NCI-H2196 treated with DMSO at 0.1 percent for 48 hours (cell line): Measurements from ENCODE around the gene CACNA1C.
"Not testable (repeated sequence)": the region's sequence is repeated elsewhere in the genome, so short reads cannot be mapped to it uniquely, and the experiment has no call there.

Source experiments
- DNase-seq: peaks from one replicate; lab custom pipeline; 2025; ENCODE audit not compliant: unreplicated experiment; lab: John Stamatoyannopoulos, UW

CACNA1C gene

DNA sequence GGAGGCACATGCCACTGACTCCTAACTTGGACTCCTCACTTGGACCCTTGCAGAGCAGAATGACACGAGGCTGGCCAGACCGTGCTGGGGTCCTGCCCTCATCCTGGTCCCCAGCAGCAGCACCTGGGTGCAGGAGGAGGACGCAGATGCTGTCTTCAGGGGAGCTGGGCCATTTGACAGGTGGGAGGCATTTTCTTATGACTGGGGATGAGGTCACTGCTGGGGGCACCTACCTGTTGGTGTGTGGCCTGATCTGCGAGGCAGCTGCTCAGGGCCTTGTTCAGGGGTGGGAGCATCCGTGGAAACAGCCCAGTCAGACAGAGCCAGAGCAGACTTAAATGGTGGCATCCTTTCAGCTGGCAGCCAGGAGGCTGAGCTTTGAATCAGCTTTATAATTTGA is 57.3 kb downstream of the CACNA1C start:
- DNase-seq: no peak

DNA sequence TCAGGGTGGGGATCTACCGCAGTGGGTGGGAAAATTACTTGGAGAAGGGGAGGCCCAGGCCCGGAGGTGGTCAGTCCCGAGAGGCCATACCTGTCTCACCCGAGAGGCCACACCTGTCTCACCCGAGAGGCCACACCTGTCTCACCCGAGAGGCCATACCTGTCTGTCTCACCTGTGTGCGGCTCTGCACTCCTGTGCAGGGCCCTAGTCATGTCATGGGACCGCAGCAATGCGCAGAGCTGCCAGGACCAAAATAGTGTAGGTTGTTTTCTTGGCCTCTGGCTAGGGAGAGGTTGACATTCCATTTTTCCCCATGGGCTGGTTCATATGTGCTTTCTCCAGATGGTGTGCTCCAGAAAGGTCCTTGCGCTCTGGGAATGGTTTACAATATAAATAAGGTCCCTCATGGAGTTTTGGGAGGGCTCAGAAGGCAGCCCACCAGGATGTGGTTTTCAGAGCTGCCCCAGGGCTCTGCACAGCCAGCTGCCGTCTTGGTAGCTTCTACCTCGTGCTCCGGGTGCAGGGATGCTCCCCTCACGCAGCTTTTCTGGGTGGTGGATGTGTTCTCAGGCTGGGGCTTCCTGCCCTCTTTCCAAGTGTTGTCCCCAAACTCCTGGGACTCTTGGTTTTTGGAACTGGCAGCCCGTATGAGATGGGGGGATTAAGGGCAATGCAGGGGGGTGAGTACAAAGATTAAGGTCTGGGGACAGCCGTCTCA is 58.2 kb downstream of the CACNA1C start:
- DNase-seq: no peak

DNA sequence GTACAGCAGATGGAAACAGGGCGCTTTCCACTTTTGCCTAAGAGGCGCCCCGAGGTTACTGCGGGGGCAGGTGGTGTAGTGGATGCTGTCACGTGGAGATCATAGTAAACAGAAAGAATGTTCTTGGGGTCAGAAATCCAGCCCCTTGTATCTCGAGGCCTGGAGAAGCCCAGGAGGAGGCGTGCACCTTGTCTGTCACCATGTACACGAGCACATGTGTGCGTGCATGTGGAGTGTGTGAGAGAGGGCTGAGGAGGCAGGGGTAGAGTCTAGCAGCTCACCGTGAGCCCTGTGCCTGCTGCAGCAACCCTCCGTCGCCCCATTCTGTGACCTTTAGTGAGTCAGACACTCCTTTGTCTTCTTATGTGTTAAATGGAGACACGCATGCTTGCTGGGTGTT is 59.0 kb downstream of the CACNA1C start:
- DNase-seq: no peak

DNA sequence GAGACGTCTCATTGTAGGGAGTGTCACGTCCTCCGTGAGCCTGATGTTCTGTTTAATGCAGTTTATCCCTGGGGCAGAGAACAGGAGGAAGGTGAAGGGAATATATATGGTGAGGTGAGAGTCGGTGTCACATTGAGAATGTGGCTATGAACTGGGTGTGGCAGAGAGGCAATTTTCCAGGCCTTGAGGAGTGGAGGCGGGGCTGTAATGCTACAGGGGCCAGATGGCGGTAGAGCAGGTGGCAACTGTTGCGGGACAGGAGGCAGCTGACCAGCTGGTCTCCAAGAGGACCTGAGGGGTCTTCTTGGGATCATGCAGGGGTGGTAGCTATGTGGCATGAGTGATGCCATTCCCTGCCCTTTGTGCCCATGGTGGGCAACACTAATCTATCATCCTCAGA is 59.6 kb downstream of the CACNA1C start:
- no peak for DNase-seq

DNA sequence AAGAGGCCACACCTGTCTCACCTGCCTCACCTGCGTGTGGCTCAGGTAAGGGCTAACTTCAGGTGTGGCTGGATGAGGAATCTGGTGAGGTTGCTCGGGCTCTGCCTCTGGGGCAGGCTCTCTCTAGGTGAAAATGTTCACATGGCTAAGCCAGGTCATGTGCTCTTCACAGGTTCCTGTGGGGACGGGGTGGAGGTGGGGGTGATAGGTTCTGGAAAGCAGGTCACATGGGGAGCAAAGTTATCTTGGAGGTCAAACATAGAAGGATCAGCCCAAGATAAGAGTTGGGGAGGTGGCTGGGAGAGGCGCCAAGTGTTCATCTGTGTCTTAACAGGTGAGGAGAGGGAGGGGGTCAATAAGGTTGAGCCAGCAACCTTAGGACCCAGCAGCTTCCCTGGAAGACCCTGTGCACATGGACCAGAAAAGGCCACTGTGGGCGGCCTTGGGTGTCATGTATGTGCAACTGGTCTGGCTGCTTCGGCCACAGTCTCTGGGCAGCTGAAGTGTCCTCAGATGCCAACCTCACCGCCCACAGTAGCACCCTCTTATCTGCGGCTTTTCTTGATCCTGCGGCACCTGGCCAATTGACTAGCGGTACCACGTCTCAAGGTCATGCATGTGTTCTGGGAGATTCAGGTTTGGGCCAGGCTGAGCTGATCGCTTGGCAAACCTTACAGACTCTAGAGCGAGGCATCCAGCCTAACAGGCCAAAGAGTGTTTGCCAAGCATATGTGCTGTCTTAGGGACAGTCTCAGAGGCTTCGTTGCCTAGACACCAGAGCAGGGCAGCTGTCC is 60.5 kb downstream of the CACNA1C start:
- no peak for DNase-seq

DNA sequence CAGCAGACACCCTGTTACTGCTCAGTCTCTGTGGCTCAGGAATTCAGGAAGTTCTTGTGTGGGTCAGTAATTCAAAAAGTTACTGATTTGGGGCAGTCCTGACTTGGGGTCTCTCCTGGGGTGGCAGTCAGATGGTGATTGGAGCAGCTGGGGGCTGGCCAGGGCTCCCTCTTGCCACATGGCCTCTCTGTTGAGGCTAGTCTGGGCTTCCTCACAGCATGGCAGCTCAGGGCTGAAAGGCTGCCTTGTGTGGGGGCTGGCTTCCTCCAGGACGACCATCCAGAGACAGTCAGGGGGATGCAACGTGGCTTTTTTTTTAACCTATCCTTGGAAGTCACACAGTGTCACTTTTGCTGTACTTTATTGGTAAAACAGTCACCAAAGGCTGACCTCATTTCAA is 61.3 kb downstream of the CACNA1C start:
- no peak for DNase-seq

DNA sequence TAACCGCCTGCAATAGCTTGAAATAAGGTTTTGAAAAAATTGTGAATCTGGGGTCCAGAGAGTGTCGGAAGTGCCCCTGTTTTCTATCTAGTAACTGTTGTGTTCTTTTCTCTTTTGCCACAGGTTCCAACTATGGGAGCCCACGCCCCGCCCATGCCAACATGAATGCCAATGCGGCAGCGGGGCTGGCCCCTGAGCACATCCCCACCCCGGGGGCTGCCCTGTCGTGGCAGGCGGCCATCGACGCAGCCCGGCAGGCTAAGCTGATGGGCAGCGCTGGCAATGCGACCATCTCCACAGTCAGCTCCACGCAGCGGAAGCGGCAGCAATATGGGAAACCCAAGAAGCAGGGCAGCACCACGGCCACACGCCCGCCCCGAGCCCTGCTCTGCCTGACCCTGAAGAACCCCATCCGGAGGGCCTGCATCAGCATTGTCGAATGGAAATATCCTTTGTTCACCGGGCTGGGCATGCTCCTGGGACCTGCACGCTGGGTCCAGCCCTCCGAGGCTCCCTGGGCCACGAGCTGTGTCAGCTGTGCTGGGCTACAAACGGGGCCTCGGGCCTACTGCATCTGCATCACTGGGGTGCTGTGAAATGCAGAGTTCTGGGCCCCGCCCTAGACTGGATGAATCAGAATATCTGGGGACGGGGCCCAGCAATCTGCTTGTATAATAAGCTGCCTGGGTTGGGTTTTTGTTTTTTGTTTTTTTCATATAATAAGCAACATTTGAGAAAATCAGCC is 62.5 kb downstream of the CACNA1C start:
- DNase-seq: no peak

DNA sequence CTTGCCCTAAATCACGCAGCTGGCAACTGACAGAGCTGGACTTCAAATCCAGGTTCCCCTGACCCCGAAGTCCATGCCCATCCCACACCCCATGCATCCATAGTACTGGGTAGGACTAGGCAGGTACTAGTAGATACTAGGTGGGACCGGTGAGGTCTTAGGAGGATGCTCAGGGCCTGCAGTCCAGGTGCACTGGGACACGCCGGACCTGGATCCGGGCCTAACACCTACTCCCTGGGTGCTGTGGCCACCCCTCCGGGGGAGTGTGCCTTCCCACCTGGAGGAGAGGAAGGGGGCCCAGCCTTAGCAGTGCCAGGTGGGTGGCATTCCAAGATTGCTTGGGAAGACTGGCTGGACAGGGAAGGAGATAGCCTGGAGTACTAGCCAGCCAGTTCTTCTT is 64.8 kb downstream of the CACNA1C start:
- DNase-seq: no peak

DNA sequence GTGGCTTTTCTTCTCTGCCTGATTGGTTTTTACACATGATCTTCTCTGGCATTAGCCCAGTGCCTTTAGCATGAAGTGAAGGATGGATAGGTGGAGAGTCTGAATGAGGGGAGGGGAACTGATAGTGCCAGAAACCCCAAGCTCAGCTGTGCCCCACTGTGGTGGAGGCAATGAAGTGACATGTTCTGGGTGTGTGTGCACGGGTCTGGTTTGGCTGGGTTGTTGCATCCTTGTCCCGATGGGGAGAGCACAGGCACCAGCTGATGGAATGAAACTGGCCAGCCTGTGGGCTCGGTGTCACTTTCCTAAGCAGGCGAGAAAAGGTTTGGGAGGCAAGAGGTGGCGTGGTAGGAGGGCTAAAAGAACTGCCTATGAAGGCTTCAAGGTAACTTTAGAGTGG is 65.3 kb downstream of the CACNA1C start:
- no peak for DNase-seq

DNA sequence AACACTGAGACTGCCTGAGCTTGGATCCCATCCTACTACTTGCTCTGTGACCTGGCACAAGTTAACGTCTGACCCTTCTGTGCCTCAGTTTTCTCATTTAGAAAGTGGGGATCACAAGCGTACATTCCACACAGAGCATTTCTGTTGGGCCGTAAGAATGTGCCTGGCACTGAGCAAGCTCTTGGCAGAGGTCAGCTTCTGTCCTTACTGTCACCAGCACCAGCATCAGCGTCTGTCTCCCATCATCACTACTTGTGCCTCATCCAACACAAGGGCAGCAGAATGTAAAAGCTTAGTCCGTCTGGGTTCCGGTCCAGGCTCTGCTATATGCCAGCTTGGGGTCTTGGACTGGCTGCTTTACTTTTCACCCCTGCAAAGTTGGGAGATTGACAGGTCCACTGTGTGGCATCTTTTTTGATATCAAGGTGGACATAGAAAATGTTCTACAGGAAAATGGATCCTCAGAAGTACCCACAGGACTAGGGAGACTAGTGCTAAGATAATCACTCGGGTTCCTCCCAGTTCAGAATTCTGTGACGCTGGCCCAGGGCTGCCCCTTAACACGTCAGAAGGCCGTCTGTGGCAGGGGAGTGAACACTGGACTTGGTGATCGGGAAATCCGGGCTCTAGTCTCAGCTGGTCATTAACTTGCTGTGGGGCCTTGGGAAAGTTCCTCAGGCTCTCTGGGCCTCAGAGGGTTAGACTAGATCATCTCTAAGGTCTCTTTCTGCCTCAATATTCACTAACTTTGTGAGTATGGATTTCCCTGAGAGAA is 65.9 kb downstream of the CACNA1C start:
- DNase-seq: no peak

DNA sequence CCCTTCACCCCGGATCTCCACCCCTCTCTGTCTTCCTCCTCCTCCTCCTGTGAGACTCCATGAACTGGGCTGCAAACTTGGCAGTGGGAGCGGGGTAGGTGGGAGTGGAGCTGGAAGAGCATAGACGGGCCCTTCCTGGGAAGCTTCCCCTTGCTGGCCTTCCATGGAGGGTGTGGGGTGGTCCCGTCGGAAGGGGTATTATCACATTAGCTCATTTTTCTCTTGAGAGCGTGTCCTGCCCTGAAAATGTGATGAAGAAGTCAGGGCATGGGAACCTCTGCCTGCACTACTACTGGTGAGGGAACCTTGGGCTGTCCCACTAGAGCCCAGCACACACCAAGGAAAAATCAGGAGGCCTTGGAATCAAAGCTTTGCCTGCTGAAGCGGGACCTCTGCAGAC is 66.5 kb downstream of the CACNA1C start:
- DNase-seq: no peak

DNA sequence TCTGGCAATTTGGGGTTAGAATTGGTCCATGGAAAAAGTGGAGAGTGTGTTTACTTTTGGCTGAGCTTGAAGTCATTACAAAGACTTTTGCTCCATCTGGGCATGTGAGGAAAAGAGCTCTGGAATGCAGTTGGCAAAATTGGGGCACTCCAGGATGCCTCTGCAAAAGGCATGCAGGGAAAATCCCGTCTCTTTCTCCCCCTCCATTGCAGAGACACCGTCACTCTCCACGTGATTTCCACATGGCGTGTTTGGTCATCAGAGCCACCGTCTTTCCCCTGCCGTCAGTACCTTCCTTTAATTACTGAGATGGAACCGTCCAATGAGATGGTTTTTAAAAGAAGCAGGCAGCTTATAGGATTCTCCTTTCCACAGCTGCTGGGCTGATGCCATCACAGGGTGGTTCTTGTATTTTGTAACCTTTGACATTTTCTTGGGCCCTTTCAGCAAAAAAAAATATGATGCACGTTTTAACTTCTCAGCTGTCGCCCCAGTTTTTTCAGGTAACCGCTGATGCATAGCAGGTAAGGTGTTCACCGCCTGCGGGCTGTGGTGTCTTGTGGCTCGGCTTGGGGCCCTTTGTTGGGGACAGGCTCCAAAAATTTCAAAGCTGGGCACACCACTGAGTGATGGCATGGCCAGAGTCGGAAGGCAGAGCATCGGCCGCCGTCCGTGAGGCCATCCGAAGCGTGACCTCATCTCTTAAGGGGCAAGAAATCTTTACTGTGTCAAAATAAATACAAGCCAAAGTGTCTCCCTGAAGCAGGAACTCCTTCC is 68.4 kb downstream of the CACNA1C start:
- no peak for DNase-seq

DNA sequence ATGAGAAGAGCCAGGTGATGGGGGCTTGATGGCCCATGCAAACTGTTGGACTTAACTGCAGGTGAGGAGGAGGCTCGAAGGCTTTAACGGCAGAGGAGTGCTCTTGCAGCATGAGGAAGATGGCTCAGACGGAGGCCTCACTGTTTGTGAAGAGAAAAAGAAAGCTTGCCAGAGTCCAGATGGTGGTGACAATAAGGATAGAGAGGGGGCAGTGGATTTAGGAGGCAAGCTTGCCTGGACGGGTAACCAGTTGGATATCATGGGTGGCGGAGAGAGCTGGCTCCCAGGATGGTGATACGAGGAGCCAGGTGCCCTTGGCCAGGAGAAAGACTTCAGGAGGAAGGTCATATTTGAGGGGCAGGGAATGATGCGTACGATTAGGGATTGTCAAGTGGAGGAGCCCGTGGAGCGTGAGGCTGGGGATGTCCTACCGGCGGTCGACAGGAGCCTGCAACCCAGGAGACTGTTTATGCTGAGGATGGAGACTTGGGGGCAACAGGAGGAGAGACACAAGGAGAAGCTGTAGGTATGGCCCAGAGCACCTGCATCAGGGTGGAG is 71.8 kb downstream of the CACNA1C start:
- no peak for DNase-seq

DNA sequence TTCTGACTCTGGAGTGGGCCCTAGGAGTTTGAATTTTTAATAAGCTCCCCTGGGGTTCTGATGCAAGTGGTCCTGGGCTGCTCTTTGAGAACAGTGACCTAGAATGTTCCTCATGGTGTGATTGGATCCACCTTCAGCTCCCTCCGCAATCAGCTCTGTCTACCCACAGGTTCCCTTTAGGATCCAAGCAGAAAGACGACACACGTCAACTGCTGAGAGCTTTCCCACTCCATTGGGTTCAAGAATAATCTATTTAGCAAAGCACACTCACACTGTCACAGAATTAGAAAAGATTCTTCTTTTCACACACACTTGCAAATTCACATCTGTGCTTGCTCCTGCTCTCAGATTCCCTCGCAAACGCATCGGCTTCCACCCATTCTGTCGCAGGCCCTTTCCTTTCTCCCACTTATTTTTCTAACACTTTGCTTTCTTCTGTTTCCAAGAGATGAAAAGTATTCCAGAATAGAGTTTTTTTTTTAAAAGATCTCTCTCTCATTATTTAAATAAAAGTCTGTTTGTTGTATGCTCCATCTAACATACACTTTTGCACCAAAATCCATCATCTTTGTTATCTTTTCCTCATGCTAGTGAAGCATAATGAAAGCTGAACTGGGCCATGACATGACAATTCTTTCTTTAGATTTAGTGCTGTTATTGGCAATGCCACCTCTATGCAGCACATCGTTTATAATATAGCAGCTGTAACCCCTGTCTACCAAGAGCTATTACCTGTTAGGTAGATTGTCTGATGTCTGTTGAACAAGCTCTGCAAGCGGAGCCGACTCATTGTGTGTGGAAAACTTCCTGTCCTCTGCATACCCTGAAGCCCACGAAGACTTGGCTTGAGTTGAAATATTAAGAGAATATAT is 73.1 kb downstream of the CACNA1C start:
- no peak for DNase-seq

DNA sequence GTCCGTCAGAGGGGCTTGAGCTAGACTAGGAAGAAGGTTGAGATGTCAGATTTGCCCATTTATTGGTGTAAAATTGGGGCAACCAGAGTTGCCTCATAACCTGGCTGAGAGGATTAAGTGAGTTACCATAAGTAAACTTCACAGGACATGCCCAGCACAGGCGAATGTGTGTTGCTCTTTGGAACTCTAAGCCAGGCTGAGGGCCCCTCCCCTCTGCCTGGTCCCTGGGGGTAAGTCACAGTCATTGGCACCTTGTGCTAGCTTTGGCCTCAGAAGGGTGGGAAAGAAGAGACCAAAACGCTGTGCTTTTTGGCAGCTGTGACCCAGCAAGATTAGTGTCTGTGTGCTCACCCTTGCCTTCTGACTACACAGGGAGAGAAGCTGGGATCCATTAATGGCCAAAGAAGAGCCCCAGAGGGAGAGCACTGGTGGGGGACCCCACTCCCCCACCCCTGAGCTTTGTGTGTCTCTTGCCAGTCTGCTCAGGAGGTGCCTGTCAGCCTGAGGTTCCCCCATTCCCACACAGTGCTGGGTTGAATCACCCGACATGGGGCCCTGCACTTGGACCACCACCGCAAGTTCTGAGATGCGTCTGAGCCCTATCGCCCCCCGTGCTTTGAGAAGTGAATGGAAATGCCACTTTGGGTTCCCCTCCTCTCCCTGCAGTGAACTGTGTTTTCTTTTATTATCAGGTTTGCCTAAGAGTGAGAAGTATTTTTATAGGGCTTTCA is 74.1 kb downstream of the CACNA1C start:
- no peak for DNase-seq

DNA sequence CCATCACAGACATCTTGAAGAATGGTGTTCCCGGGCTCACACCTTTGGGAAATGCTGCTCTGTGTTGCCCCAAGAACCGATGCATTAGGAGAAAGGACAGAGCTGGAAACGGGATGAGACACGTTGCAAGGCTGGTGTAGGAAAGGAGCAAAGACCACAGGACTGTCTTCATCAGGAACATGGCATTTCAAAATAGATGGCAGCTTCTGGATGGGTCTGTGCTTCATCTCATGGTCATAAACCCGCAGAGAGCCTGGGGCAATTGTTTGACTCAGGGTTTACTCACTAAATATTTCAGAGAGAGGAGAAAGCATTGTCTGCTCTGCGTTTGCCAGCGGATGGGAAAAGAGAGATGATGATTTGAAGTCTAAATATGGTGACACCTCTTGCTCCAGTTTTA is 76.3 kb downstream of the CACNA1C start:
- DNase-seq: no peak

DNA sequence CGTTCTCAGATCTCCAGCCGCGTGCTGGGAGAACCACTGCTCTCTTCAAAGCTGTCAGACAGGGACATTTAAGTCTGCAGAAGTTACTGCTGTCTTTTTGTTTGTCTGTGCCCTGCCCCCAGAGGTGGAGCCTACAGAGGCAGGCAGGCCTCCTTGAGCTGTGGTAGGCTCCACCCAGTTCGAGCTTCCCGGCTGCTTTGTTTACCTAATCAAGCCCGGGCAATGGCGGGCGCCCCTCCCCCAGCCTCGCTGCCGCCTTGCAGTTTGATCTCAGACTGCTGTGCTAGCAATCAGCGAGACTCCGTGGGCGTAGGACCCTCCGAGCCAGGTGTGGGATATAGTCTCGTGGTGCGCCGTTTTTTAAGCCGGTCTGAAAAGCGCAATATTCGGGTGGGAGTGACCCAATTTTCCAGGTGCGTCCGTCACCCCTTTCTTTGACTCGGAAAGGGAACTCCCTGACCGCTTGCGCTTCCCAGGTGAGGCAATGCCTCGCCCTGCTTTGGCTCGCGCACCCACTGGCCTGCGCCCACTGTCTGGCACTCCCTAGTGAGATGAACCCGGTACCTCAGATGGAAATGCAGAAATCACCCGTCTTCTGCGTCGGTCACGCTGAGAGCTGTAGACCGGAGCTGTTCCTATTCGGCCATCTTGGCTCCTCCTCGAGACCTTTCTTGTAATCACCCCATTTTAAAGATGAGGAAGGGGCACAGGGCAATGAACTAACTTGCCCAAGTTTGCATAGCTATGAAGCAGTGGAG is 83.1 kb downstream of the CACNA1C start:
- not testable (repeated sequence) for DNase-seq

DNA sequence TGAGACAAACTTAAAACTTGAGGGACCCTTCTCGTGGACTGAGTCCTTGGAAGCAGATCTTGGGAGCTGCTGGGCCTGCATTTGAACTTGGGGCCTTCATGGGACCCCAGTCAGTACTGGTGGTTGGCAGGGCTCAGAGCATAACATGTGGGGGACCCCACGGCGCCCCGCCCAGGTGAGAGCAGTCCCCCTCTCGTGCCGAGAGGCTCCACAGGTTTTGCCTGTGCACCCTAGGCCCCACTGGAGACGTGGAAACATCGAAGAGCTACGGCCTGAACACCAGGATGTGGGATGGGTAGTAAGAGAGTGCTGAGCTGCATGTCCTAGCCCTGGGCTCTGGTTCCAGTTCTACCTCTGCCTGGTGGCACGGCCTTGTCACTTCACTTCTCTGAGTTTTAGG is 84.1 kb downstream of the CACNA1C start:
- no peak for DNase-seq
